ENCODE data around the gene DNAJC15.
A peak's percentile ranks its signal among the peaks of the same experiment; 100 is the strongest.

Gene DNAJC15

DNA sequence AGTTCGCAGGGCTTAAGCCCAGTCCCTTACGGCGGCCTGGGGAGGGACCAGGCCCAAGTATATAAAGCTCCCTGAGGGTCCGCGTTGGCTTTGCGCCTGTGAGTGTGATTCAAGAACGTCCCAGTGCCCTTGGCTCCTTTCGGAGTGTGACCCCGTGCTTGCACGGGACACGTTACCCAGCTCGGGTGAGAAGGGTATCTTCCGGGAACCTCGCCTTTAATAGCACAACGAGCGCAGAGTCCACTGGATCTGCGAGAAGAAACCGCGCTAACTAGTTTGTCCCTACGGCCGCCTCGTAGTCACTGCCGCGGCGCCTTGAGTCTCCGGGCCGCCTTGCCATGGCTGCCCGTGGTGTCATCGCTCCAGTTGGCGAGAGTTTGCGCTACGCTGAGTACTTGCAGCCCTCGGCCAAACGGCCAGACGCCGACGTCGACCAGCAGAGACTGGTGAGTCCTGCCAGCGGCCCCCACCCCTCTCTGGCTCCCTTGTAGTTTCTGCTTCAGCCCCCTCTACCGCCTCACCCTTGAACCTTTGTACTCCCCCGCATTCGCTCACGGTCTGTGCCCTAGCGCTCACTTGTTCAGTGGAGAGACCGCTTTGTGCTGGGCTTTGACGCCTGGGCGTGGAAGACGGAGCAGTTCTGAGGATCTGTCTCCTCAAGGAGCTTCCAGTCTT, at the start of gene DNAJC15:
TSS of gene DNAJC15 (plus strand) at position 298 of the 675 bp plus-strand sequence. CDS start at position 339, 41 bp downstream.
- Histone ChIP-seq H3K27me3 (replicated peaks; ENCODE audit: control insufficient read depth, insufficient read depth, low read length) (no peaks in the 10 kb centered on the region), H3K4me3 (replicated peaks; ENCODE audit: low read depth, low read length) (peak within 1 kb of the TSS; percentile 61), H3K36me3 (ENCODE audit: control insufficient read depth, insufficient read depth, low read length) (no peaks in the 10 kb centered on the region)
- TF ChIP-seq, protein P1, sequence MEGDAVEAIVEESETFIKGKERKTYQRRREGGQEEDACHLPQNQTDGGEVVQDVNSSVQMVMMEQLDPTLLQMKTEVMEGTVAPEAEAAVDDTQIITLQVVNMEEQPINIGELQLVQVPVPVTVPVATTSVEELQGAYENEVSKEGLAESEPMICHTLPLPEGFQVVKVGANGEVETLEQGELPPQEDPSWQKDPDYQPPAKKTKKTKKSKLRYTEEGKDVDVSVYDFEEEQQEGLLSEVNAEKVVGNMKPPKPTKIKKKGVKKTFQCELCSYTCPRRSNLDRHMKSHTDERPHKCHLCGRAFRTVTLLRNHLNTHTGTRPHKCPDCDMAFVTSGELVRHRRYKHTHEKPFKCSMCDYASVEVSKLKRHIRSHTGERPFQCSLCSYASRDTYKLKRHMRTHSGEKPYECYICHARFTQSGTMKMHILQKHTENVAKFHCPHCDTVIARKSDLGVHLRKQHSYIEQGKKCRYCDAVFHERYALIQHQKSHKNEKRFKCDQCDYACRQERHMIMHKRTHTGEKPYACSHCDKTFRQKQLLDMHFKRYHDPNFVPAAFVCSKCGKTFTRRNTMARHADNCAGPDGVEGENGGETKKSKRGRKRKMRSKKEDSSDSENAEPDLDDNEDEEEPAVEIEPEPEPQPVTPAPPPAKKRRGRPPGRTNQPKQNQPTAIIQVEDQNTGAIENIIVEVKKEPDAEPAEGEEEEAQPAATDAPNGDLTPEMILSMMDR (IDR thresholded peaks at IDR 0.05; ENCODE audit: insufficient read depth, low read length, poor library complexity, severe bottlenecking): peak; percentile 16
- DNase-seq (ENCODE audit: extremely low read depth, insufficient read length): peak; percentile 87

DNA sequence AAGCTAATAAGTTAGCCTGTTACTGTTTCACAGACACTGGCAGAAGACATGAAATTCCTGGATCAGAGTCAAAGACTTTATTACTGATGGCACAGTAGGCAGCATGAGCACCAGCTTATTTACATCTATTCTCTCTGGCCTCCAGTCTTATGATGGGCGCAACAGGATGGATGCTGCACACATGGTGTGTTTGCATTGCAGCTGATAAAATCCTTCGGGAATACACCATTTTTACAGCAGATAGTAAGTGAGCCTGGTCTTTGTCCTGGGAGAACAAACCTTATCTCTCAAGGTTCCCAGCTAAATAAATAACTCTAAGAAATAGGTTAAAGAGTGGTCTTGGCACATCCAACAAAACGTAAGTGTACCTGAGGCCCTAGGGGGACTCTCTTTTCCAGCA, 47.3 kb upstream of the DNAJC15 start:
- Histone ChIP-seq H3K36me3 (ENCODE audit: control insufficient read depth, insufficient read depth, low read length) (no peaks in the 10 kb centered on the region), H3K27me3 (replicated peaks; ENCODE audit: control insufficient read depth, insufficient read depth, low read length) (no peaks in the 10 kb centered on the region), H3K4me3 (replicated peaks; ENCODE audit: low read depth, low read length) (no peak overlapping the region)
- DNase-seq (ENCODE audit: extremely low read depth, insufficient read length): no peak
- TF ChIP-seq, protein P1 (IDR thresholded peaks at IDR 0.05; ENCODE audit: insufficient read depth, low read length, poor library complexity, severe bottlenecking): no peak

DNA sequence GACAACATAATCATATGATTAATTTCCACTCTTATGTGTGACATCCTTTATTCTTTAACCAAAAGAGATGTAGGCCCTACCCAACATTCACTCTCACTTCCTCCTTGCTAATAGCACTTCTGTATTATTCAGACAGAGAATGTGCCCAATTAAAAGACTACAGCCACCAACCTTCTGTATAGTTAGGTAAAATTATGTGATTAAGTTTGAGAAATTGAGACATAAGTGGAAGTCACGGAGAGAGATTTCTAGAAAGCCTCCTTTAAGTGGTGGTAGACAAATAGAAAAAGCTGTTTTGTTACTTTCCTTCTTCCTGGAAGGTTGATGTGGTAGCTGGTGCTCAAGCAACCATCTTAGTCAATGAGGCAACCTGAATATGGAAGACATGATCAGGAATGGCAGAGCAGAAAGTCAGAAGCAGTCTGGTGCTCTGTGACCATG, 46.1 kb upstream of the DNAJC15 start:
- Histone ChIP-seq H3K36me3 (ENCODE audit: control insufficient read depth, insufficient read depth, low read length) (no peaks in the 10 kb centered on the region), H3K27me3 (replicated peaks; ENCODE audit: control insufficient read depth, insufficient read depth, low read length) (no peaks in the 10 kb centered on the region), H3K4me3 (replicated peaks; ENCODE audit: low read depth, low read length) (no peak overlapping the region)
- TF ChIP-seq, protein P1 (IDR thresholded peaks at IDR 0.05; ENCODE audit: insufficient read depth, low read length, poor library complexity, severe bottlenecking): no peak
- peak; percentile 51 for DNase-seq (ENCODE audit: extremely low read depth, insufficient read length)

DNA sequence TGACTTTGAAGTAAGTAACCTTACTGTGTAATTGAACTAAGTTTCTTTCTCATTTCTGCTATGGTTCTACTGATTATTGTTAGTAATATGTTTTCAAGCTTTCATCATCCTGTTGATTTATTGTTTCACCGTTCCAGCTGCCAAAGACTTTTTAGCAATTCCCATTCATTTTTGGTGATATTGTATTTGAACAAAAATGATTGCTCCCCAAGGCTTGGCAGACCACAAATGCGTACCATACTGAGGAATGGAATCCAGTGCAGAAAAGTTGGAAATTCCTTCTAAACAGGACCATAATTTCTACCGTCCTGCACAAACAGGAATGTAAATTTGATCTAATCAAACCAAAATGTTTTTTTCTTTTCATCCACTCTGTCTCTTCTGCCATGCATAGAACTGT, 42.1 kb upstream of the DNAJC15 start:
- H3K4me3 ChIP-seq (replicated peaks; ENCODE audit: low read depth, low read length): no peak overlapping the region
- TF ChIP-seq, protein P1 (IDR thresholded peaks at IDR 0.05; ENCODE audit: insufficient read depth, low read length, poor library complexity, severe bottlenecking): no peak

DNA sequence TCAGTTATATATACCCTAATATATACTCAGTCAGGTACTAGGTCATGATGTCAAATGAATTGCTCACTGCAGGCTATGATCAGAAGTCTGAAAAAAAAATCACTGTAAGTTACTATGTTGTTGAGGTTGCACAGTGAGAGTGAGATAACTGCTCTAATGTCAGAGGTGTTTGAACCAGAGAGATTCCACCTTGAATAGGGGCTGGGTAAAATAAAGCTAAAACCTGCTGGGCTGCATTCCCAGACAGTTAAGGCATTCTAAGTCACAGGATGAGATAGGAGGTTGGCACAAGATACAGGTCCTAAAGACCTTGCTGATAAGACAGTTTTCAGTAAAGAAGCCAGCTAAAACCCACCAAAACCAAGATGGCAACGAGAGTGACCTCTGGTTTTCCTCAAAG, 41.5 kb upstream of the DNAJC15 start:
- TF ChIP-seq, protein P1 (IDR thresholded peaks at IDR 0.05; ENCODE audit: insufficient read depth, low read length, poor library complexity, severe bottlenecking): no peak
- H3K27me3 ChIP-seq (replicated peaks; ENCODE audit: control insufficient read depth, insufficient read depth, low read length): no peaks in the 10 kb centered on the region
- no peak overlapping the region for H3K4me3 ChIP-seq (replicated peaks; ENCODE audit: low read depth, low read length)
- DNase-seq (ENCODE audit: extremely low read depth, insufficient read length): no peak
- H3K36me3 ChIP-seq (ENCODE audit: control insufficient read depth, insufficient read depth, low read length): no peaks in the 10 kb centered on the region; the same call in 1 of the 2 replicates

More for the DNA sequence above, 42.1 kb upstream of the DNAJC15 start:
- Histone ChIP-seq H3K27me3 (replicated peaks; ENCODE audit: control insufficient read depth, insufficient read depth, low read length) (no peaks in the 10 kb centered on the region), H3K36me3 (ENCODE audit: control insufficient read depth, insufficient read depth, low read length) (no peaks in the 10 kb centered on the region; the same call in 1 of the 2 replicates)
- DNase-seq (ENCODE audit: extremely low read depth, insufficient read length): no peak
